Panc1 (cell line): ENCODE measurements around the gene PLB1. TPM values are rescaled to one million over a fixed set of nuclear protein-coding genes. Genes with fewer than 3 reads are reported as not detected.

Experiments
- ATAC-seq: fragments of 200-7000 bp; cut with Tn5 transposase; 2 replicates; pipeline ENCODE4 v1.9.1; 2020; ENCODE audit warnings: mild to moderate bottlenecking, moderate library complexity
- BruUV-seq: library from RNA; stranded (reverse); fragments of 400-500 nt; replicated peaks from 2 replicates; lab custom pipeline; 2021; lab: Mats Ljungman, UMichigan
- CTCF ChIA-PET: fragments of 300-600 bp; sonication (Branson Sonifier 250); formaldehyde crosslinking; loops from one replicate; lab custom pipeline; 2022; ENCODE audit warnings: antibody characterized with exemption; lab: Charles Lee
- POLR2A ChIA-PET: fragments of 300-600 bp; sonication (Branson Sonifier 250); formaldehyde crosslinking; loops from one replicate; lab custom pipeline; 2022; ENCODE audit warnings: antibody characterized with exemption; lab: Charles Lee
- DNase-seq: peaks from one replicate; pipeline ENCODE4 v3.0.0-alpha.2; 2010; ENCODE audit warnings: low read depth, low spot score
- H3K27ac ChIP-seq: 2 replicates; pipeline ENCODE4 v1.5.1; 2011; ENCODE audit warnings: mild to moderate bottlenecking, low read length, inconsistent platforms
- H3K27me3 ChIP-seq: fragments of 200-500 bp; sonication (Bioruptor generic); 2 replicates; pipeline ENCODE4 v1.6.0; 2014; ENCODE audit warnings: low read length, inconsistent platforms; ENCODE audit not compliant: control insufficient read depth, insufficient read depth
- H3K36me3 ChIP-seq: fragments of 200-500 bp; sonication (Bioruptor generic); 2 replicates; pipeline ENCODE4 v1.5.1; 2014; ENCODE audit warnings: inconsistent platforms, mild to moderate bottlenecking, low read length, moderate library complexity; ENCODE audit not compliant: control insufficient read depth, insufficient read depth
- H3K4me1 ChIP-seq: 2 replicates; pipeline ENCODE4 v1.5.1; 2011; ENCODE audit warnings: inconsistent platforms, mild to moderate bottlenecking, low read length, moderate library complexity; ENCODE audit not compliant: control insufficient read depth, insufficient read depth
- H3K4me3 ChIP-seq, 2 experiments: 2 replicates each; pipeline ENCODE4 v1.5.1; 2011 to 2012; ENCODE audit warnings: low read depth in 2 of 2, low read length in 2 of 2, mild to moderate bottlenecking in 2 of 2, inconsistent platforms in 1 of 2, moderate library complexity in 1 of 2
- H3K9me3 ChIP-seq: fragments of 200-500 bp; sonication (Bioruptor generic); 2 replicates; pipeline ENCODE4 v1.5.1; 2014; ENCODE audit warnings: low read depth, mild to moderate bottlenecking, inconsistent platforms, low read length, moderate library complexity; ENCODE audit not compliant: control insufficient read depth, insufficient read depth
- POLR2AphosphoS5 ChIP-seq: IDR thresholded peaks from 2 replicates; pipeline ENCODE4 v1.6.1; 2012; ENCODE audit warnings: mild to moderate bottlenecking, low read depth, low read length, moderate library complexity
- SIN3A ChIP-seq: IDR thresholded peaks from 2 replicates; pipeline ENCODE4 v1.6.1; 2012; ENCODE audit warnings: low read depth, mild to moderate bottlenecking, low read length, moderate library complexity, borderline replicate concordance; ENCODE audit not compliant: insufficient read depth
- TCF7L2 ChIP-seq: IDR thresholded peaks from 2 replicates; pipeline ENCODE4 v1.6.1; 2011; ENCODE audit warnings: mild to moderate bottlenecking, low read depth, low read length, inconsistent platforms
- in situ Hi-C: cut with HindIII; loops from 2 replicates; pipeline ENCODE4 v1.10.0; 2016; ENCODE audit warnings: low sequenced_read_pairs, low pct_unique_long_range_greater_than_20kb
- intact Hi-C: fragments of 100-400 bp; cut with micrococcal nuclease; formaldehyde crosslinking; loops from one replicate; pipeline ENCODE4 v1.10.0; 2022; ENCODE audit not compliant: unreplicated experiment
- total RNA-seq: library from RNA; stranded (reverse); gene quantifications from one replicate; pipeline ENCODE4 v1.2.1, GENCODE V29; 2021; ENCODE audit not compliant: unreplicated experiment
- TF ChIP-seq, protein P1 (sequence below), 2 experiments: IDR thresholded peaks; 2 replicates each; pipeline ENCODE4 v1.6.1; 2011 to 2012; ENCODE audit warnings: low read depth in 2 of 2, control low read depth in 1 of 2, low read length in 1 of 2, mild to moderate bottlenecking in 1 of 2, moderate library complexity in 1 of 2; ENCODE audit not compliant: insufficient read depth in 1 of 2
- TF ChIP-seq, protein P2 (sequence below): fragments of 450-650 bp; IDR thresholded peaks from 2 replicates; pipeline ENCODE4 v1.5.1; 2017; ENCODE audit warnings: mild to moderate bottlenecking

The PLB1 gene
- total RNA-seq, 1 experiment from 2014 or later: 0.80 TPM

DNA sequence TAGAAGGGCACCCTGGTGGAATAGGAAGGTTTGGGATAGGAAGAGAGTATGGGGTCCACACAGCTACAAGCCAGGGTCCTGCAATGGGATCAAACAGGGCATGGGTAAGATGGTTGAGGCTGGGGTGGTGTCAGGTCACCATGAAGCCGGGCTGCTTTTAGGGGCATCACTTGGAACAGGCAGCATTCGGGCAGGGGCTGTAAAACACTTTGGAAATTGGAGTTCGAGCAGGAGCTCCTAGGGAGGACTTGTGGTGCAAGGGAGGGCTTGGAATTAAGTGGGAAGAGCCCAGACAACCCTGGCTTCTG lies 47.1 kb upstream of the PLB1 start:
- Histone ChIP-seq H3K36me3 (no peaks in the 10 kb centered on the region), H3K4me3 (no peak overlapping the region), H3K27ac (no peak overlapping the region), H3K27me3 (no peaks in the 10 kb centered on the region), H3K4me1 (peaks cover 5% of the 10 kb centered on the region; the same call in 1 of the 2 replicates), H3K9me3 (no peaks in the 10 kb centered on the region)
- intact Hi-C loops (no loop called here), in situ Hi-C loops (no loop called here)
- TF ChIP-seq, protein P1, sequence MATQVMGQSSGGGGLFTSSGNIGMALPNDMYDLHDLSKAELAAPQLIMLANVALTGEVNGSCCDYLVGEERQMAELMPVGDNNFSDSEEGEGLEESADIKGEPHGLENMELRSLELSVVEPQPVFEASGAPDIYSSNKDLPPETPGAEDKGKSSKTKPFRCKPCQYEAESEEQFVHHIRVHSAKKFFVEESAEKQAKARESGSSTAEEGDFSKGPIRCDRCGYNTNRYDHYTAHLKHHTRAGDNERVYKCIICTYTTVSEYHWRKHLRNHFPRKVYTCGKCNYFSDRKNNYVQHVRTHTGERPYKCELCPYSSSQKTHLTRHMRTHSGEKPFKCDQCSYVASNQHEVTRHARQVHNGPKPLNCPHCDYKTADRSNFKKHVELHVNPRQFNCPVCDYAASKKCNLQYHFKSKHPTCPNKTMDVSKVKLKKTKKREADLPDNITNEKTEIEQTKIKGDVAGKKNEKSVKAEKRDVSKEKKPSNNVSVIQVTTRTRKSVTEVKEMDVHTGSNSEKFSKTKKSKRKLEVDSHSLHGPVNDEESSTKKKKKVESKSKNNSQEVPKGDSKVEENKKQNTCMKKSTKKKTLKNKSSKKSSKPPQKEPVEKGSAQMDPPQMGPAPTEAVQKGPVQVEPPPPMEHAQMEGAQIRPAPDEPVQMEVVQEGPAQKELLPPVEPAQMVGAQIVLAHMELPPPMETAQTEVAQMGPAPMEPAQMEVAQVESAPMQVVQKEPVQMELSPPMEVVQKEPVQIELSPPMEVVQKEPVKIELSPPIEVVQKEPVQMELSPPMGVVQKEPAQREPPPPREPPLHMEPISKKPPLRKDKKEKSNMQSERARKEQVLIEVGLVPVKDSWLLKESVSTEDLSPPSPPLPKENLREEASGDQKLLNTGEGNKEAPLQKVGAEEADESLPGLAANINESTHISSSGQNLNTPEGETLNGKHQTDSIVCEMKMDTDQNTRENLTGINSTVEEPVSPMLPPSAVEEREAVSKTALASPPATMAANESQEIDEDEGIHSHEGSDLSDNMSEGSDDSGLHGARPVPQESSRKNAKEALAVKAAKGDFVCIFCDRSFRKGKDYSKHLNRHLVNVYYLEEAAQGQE (IDR thresholded peaks at IDR 0.05; ENCODE audit: insufficient read depth in 1 of 2, low read depth in 2 of 2, low read length in 1 of 2): no peak
- TF ChIP-seq, protein P2, sequence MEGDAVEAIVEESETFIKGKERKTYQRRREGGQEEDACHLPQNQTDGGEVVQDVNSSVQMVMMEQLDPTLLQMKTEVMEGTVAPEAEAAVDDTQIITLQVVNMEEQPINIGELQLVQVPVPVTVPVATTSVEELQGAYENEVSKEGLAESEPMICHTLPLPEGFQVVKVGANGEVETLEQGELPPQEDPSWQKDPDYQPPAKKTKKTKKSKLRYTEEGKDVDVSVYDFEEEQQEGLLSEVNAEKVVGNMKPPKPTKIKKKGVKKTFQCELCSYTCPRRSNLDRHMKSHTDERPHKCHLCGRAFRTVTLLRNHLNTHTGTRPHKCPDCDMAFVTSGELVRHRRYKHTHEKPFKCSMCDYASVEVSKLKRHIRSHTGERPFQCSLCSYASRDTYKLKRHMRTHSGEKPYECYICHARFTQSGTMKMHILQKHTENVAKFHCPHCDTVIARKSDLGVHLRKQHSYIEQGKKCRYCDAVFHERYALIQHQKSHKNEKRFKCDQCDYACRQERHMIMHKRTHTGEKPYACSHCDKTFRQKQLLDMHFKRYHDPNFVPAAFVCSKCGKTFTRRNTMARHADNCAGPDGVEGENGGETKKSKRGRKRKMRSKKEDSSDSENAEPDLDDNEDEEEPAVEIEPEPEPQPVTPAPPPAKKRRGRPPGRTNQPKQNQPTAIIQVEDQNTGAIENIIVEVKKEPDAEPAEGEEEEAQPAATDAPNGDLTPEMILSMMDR: no peak
- TF ChIP-seq TCF7L2 (no peak), POLR2AphosphoS5 (no peak), SIN3A (no peak)
- DNase-seq (no peak), ATAC-seq (no peak)
- CTCF ChIA-PET: no interaction called here
- no TSS peak for BruUV-seq
- POLR2A ChIA-PET: no interaction called here

- no TSS peak for BruUV-seq
- Histone ChIP-seq H3K4me1 (peaks cover 5% of the 10 kb centered on the region; the same call in 1 of the 2 replicates), H3K36me3 (no peaks in the 10 kb centered on the region), H3K4me3 (no peak overlapping the region), H3K27me3 (no peaks in the 10 kb centered on the region), H3K9me3 (no peaks in the 10 kb centered on the region), H3K27ac (no peak overlapping the region)
- DNase-seq (no peak), ATAC-seq (no peak)
- CTCF ChIA-PET: no interaction called here
- in situ Hi-C loops (no loop called here), intact Hi-C loops (no loop called here)
- POLR2A ChIA-PET: no interaction called here
- TF ChIP-seq POLR2AphosphoS5 (no peak), TCF7L2 (no peak), SIN3A (no peak)
- TF ChIP-seq, protein P1 (IDR thresholded peaks at IDR 0.05; ENCODE audit: insufficient read depth in 1 of 2, low read depth in 2 of 2, low read length in 1 of 2): no peak
Measured at GRCh38 chr2:28449126-28449487, 46.8 kb upstream of the PLB1 start.
